ENCODE measurements around the gene SATB1. TPM values are rescaled to one million over a fixed set of nuclear protein-coding genes. Genes with fewer than 3 reads are reported as not detected.

The SATB1 gene
- total RNA-seq, 1 experiment from 2014 or later: 2.7 TPM

GRCh38 chr3:18428991-18429745 lies 4.0 kb upstream of the SATB1 start:
- DNase-seq (ENCODE audit: low read depth, low spot score): no peak
- Histone ChIP-seq H3K4me1 (ENCODE audit: control insufficient read depth in 1 of 2, insufficient read depth in 2 of 2, low read length in 2 of 2) (peaks cover 0 to 13% of the 10 kb centered on the region in 2 experiments; a peak in 1 of 4 replicates), H3K9me3 (ENCODE audit: control insufficient read depth in 1 of 2, insufficient read depth in 1 of 2, low read depth in 1 of 2, low read length in 2 of 2) (no peaks in the 10 kb centered on the region), H3K36me3 (ENCODE audit: control insufficient read depth in 1 of 2, insufficient read depth in 2 of 2, low read length in 2 of 2) (no peaks in the 10 kb centered on the region), H3K27ac (ENCODE audit: low read depth, low read length) (no peak overlapping the region), H3K4me2 (ENCODE audit: low read length) (no peak overlapping the region), H3K79me2 (ENCODE audit: insufficient read depth, low read length) (no peaks in the 10 kb centered on the region), H3K27me3 (ENCODE audit: insufficient read depth, low read length) (peaks cover 41% of the 10 kb centered on the region), H3K4me3 (replicated peaks in 1 of 2; ENCODE audit: low read depth in 1 of 2, low read length in 2 of 2) (no peak overlapping the region), H4K20me1 (ENCODE audit: insufficient read depth) (no peaks in the 10 kb centered on the region), H3K9ac (ENCODE audit: low read length) (no peak overlapping the region), H3K9me2 (ENCODE audit: insufficient read depth) (no peaks in the 10 kb centered on the region), H2AFZ (ENCODE audit: low read depth, low read length, poor library complexity, severe bottlenecking) (no peak overlapping the region)
- ATAC-seq: no peak
- intact Hi-C loops (cut with micrococcal nuclease): no loop called here
- ChIA-PET RAD21 (ENCODE audit: low non-redundant PET in 1 of 2, low total read pairs in 2 of 2, uncharacterized antibody in 2 of 2, unreplicated experiment in 2 of 2) (no interaction called here), POLR2A (no interaction called here), CTCF (no interaction called here)
- no TSS peak for BruUV-seq (replicated peaks)
- TF ChIP-seq MAX (IDR thresholded peaks at IDR 0.05) (no peak), ATF3 (IDR thresholded peaks at IDR 0.05) (no peak), EZH2phosphoT487 (IDR thresholded peaks at IDR 0.05; ENCODE audit: borderline replicate concordance) (no peak), ZNF274 (IDR thresholded peaks at IDR 0.05; ENCODE audit: low read depth, low read length) (no peak), EGR1 (IDR thresholded peaks at IDR 0.05; ENCODE audit: low read depth) (no peak), FOSL1 (IDR thresholded peaks at IDR 0.05; ENCODE audit: low read depth) (no peak), YY1 (IDR thresholded peaks at IDR 0.05; ENCODE audit: extremely low read depth, insufficient replicate concordance, low read depth, low read length) (no peak), ZBTB33 (IDR thresholded peaks at IDR 0.05; ENCODE audit: extremely low read depth, insufficient replicate concordance, low read length) (no peak), SRF (IDR thresholded peaks at IDR 0.05; ENCODE audit: low read depth) (no peak), POLR2AphosphoS5 (IDR thresholded peaks at IDR 0.05; ENCODE audit: low read depth, low read length) (no peak), TCF7L2 (IDR thresholded peaks at IDR 0.05; ENCODE audit: borderline replicate concordance, extremely low read depth, insufficient read depth, insufficient read length) (no peak), POLR2A (IDR thresholded peaks at IDR 0.05; ENCODE audit: borderline replicate concordance, extremely low read depth, insufficient read depth, insufficient read length) (no peak), EZH2 (IDR thresholded peaks at IDR 0.05) (no peak), JUND (IDR thresholded peaks at IDR 0.05) (no peak)
